Fibroblast of skin of scalp (primary cell): ENCODE measurements around the gene LBHD1.
"Not testable (repeated sequence)": the region's sequence is repeated elsewhere in the genome, so short reads cannot be mapped to it uniquely, and the experiment has no call there.

Experiments
- DNase-seq: peaks from one replicate; pipeline ENCODE4 v3.0.0-alpha.2; 2013

The LBHD1 gene

DNA sequence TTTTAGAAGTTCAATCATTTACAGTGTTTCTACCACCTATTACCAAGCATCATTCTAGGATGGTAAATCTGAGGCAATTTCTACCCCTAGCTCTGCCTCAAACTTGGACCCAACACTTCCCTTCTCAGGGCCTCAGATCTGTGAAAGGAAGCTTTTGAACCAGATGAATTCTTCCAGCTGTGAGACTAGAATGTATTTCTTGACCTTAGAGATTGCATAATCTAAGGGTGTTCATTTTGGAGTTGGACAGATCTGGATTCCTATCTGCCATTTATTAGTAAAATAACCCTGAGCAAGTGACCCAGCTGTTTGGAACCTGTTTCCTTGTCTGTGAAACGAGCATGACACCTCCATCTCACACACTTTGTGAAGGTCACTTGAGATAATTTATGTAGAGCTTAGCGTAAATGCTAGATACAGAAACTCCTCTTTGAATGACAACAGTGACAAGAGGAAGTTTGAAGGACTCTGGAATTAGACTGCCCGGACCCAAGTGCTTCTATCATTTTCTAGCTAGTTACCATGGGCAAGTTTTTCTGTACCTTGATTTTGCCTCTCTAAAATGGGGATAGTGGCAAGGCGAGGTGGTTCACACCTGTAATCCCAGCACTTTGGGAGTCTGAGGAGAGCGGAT is 15.2 kb downstream of the LBHD1 start:
- no peak for DNase-seq

DNA sequence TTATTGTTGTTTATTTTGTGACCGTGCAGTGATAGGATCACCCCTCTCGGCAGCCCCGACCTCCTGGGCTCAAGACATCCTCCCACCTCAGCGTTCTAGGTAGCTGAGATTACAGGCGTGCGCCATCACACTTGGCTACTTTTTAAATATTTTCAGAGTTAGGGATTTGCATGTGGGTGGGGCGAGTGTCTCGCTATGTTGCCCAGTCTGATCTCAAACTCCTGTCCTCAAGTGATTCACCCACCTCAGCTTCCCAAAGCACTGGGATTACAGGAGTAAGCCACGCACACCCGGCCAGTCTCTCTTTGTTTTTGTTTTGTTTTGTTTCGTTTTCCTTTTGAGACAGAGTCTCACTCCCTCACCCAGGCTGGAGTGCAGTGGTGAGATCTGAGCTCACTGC is 17.8 kb downstream of the LBHD1 start:
- no peak for DNase-seq

DNA sequence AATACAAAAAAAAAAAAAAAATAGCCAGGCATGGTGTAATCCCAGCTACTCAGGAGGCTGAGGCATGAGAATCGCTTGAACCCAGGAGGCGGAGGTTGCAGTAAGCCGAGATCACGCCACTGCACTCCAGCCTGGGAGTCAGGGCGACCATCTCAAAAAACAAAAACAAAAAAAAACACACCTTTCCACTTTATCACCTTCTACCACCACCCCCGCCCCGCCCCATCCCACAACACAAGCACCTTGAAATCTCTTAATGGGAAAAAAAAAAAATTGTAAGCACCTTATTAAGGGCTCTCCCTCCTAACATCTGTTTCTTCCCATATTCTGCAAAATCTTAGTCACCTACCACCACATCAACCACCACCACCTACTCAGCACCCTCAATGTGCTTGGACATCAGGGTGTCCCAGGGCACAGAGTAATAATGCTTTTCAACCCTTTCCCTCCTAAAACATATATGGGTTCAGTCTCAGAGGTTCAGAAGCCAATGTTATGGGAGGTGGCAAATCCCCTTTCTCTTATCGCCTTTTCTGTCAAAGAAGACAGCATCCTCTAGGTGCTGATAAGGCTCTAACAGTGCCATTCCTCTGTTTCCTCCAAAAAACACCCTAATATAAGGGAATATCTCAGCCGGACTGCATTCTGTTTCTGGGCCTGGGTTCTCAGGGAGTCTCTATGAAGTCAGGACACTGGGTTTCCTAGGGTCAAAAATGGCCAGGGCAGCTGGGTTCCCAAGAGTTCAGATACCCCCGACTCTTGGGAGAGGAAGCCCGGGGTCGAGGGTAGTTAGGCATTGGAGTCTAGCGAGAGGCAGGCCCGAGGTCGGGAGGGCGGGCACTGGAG is 19.7 kb downstream of the LBHD1 start:
- no peak for DNase-seq

DNA sequence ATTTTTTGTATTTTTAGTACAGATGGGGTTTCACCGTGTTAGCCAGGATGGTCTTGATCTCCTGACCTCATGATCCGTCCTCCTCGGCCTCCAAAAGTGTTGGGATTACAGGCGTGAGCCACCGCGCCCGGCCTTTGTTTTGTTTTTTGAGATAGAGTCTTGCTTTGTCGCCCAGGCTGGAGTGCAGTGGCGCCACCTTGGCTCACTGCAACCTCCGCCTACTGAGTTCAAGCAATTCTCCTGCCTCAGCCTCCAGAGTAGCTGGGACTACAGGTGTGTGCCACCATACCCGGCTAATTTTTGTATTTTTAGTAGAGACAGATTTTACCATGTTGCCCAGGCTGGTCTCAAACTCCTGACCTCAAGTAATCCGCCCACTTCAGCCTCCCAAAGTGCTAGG is 21.8 kb downstream of the LBHD1 start:
- not testable (repeated sequence) for DNase-seq

DNA sequence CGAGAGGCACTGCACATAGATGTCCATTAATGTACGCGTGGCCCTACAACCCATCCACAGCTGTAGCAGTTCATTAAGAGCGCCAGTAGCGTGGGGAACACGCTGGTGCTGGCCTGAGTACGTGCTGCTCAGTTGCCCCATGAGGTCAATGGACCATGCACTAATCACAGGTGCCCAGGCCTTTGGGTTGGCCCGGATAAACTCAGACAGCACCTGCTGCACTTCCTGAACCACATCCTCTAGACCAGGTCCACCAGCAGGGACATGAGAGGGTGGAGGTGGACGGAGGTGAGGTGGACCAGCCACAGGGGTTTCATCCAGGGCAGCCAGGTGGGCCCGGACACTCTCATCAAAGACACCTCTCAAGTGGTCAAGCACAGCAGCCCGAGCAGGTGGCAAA is 22.6 kb downstream of the LBHD1 start:
- DNase-seq, result no peak

DNA sequence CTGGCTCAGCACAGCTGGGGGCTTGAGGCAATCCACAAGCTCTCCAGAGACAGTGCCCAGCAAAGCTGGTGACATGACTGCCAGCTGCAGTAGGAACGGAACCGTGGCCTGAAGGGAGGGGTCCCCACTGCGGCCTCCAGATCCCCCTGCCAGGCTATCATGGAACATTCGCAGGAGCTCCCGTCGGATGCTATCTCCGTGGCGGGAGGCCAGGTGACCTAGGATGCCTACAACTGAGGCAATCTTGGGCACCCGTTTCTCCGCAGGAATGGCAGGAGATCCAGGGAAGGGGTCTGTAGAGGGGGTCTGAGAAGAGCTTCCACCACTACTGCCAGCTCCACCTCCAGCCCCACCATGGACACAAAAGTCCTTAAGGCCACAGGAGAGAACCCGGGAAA is 23.1 kb downstream of the LBHD1 start:
- DNase-seq, result no peak

DNA sequence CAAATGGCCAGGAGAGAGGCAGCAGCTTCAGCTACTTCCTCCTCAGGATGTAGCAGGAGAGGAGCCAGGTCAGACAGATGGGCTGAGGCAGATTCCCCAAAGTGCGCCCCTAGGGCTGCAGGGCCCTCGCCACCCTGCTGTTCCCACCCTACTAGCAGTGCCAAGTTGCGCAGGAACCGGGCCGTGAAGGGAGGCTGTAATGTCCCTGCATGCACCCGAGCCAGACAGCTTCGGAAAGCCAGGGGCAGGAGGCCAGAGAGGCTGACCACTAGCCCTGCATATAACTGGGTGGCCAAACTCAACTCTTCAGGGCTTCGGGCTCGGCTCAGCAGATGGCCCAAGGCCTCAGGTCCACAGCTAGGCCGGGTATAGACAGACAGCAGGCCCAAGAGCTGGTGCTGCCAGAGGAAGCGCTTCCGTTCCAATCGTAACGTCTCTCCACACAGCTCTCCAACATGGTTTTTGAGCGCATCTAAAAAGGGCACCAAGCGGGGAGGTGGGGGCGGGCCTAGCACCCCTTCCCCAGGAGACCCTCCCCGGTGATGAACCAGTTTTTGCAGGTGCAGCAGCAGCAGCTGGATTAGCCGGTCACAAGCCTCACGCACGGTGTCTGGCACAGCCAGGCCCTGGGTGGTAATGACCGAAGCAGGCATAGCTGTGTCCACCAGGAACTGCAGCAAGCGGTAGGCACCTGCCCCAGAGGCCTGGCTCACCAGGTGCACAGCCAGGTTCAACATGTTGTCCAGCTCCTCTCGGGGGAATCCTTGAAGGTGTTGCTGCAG is 23.7 kb downstream of the LBHD1 start:
- no peak for DNase-seq

DNA sequence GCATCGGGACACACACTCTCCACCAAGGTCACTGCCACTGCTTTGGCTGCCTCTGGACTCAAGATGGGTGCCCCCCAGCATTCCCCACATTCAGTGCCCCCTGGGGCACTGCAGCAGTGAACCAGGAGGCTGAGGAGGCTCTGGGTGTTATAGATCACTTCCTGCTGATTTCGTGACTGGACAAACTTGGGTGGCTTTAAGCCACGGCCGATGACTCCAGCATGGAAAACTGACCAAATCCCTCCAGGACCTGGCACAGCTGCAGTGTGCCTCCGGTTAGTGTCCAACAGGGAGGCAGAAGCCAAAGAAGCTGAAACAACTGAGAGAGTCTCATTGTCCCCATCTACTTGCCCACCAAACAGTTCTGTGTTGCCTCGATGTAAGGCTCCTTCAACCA is 24.5 kb downstream of the LBHD1 start:
- DNase-seq, result no peak

DNA sequence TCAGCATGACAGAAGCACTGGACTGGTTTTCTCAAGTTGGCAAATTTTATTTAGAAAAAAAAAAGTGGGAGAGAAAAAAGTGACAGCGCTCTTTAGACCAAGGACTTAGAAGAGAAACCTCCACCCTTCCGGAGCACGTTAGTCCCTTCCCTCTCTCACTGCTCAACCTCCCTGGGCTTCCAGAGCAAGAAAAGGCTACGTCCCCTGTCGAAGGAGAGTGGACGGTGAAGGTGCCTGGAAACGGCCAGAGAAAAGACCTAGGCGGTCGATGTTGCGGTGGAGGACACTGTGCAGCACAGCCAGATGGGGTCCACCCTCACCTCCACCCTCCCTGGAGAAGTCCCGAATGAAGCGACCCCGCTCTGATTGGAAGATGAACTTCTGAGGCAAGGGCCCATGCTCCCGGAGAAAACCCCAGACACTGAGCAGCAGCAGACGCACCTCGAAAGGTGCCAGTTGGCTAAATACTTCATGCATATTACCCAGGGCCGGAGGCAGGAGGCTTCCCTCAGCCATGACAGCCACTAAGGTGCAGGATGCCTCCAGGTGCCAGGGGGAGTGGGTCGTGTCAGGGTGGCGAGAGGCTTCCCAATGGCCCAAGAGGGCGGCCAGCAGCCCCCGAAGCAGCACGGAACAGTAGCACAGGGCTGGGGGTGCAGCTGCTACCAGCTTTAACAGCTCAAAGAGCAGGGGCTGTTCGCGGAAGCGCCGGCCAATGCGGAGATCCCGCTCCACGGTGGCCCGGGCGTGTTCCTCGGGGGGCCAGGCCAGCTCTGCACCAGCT is 25.1 kb downstream of the LBHD1 start:
- no peak for DNase-seq

DNA sequence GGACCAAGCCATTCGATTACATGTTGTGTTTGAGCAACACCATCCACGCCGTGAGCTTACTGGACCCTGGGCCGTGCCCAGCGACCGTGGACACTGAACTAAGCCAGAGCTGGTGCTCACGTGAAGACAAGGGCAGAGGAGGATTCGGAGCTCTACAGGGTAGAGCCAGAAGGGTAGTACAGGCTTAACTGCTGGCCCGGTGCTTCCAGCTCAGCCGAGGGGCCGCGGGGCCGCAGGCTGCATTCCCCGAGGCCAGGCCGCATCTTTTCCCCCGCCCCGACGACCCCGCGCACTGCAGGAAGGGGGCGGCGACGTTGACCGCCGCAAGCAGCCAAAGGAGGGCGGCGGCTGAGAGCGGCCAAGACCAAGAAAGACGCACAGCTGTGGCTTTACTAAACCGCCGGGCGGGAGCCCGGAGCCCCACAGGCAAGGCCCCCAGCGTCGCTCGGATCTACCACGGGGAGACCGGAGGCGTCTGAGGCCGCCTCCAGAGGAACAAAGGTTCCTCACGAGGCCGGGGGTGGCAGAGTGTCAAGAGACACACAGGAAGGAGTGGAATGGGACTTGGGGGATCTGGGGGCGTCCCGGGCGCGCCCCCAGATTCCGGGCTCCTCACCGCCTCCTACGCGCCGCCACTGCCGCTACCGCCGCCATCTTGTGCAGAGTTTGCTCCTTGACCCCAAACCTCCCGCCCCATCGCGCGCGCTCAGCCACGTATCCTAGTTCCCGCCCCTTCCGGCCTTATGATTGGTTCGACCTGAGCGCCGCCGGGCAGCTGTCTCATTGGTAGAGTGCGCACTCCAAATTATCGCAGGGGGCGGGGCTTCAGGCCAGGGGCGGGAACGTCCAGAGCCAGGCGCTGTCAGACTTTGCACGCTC is 25.9 kb downstream of the LBHD1 start, which contains the start of gene GANAB:
TSS of gene GANAB (minus strand) at position 668 of the 879 bp plus-strand sequence. CDS start at position 654, 14 bp downstream.
- peak; percentile 98 for DNase-seq

DNA sequence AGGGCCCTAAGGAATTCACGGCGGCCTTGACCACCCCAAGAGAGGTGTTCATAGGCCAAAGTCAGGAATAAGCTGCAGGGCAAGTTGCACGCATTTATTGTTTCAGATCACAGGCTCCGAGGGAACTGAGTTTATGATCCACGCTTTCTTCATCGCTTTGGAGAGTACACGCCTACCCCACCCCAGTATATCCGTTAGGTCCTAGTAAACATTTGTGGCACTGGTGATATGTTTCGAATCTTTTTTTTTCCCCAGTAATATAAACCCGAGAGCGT is 26.5 kb downstream of the LBHD1 start:
- no peak for DNase-seq

DNA sequence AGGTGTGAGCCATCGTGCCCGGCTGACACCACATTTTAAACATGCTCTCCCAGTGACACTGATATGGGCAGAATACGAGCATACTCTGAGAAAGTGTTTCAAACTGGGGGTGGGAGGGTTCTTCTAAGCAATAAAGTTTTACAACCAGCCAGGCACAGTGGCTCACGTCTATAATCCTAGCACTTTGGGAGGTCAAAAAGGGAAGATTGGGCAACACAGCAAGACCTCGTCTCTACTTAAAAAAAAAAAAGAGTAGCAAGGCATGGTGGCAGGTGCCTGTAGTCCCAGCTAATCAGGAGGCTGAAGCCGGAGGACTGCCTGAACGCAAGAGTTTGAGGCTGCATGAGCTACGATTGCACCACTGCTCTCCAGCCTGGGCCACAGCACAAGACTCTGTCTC is 27.8 kb downstream of the LBHD1 start:
- no peak for DNase-seq

DNA sequence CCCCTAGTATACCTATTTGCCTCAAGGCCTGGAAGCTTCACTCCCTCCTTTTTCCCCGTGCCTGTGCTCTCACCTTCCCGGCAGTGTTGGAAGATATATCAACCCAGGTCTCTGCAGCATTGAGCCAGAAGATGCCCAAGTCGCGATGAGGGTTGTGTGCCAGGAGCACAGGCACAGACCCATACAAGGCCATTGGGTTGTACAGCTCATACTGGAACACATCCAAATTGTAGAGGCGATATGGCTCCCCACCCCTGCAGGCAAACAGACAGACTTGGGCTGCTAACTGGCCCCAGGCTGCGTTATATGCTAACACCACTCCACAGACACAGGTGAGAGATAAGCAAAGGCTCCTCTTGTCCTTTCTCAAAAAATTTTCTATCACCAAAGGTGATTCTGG is 39.6 kb downstream of the LBHD1 start:
- no peak for DNase-seq

DNA sequence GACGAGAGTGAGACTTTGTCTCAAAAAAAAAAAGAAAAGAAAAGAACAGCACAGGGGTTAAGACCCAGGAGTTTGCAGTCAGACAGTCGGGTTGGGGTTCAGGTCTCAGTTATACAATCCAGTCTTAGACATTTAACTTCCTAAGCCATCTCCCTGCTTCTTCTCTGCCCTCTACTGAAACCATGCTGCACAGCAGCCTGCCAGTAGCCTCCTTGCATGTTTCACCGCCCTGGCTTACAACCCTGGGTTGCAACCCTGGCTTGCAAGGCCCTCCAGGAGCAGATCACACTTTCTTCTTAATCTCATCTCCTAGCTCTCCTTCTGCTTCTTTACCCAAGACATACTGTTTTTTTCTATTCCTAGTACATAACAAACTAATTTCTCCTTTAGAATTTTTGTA is 44.4 kb downstream of the LBHD1 start:
- no peak for DNase-seq

DNA sequence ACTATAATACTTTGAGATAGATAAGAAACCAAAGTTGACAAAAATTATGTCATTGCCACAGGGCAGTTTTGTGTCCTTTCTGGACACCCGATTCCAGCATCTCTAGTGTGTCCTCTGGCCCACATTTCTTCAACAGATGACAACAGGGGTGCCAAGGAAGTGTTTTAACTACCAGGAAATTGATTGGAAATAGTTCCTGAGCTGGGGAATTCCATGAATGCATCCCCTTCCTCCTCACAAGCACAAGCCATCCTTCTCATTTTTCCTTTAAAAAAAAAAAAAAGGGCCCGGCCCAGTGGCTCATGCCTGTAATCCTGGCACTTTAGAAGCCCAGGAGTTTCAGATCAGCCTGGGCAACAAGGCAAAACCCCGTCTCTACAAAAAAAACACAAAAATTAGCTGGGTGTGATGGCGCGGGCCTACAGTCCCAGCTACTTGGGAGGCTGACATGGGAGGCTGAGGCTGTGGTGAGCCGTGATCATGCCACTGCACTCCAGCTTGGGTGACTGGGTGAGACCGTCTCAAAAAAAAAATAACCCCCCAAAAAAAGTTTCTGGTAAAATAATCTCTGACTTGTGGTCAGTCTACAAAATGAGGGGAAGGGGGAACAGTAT is 49.5 kb downstream of the LBHD1 start:
- no peak for DNase-seq

DNA sequence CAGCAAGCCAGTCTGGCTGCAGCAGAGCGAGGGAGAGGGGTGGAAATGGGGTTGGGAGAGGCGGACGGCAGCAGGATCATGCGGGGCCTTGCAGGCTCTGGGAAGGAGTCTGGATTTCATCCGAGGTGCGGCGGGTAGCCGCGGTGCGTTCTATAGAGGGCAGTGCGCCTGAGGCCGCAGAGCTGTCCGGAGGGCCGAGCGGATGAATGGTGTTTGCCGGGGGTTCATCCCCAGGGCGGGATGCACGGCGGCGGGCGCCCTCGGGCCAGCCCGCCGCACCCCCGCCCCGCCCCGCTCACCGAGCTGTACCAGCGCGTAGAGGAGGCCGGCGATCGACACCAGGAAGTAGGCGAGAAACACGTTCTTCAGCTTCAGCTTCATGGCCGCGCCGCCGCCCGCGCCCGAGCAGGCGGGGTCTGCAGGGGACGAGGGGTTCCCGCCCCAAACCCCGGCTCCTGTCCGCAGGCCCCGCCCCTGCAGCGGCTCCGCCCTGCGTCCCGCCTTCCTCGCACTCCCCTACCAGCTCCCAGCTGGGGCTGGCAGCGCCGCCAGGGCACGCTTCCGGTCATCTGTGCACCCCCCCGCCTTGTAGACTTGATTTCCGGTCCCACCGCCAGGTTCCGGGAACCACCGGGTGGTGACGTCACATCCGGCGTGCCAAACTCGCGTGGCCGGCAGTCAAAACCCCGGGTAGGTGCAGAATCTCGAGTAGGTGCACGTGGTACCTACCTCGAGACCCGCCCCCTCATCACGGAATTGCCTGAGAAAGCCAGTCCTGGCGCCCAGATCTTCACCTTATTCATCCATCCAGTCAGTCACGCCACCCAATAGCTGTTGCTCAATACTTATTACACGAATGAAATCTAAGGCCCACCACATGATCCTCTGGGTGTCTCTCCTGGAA is 50.2 kb downstream of the LBHD1 start, which contains the start of gene B3GAT3:
TSS of gene B3GAT3 (minus strand) at position 420 of the 904 bp plus-strand sequence. CDS start at position 381, 39 bp downstream.
- DNase-seq, result peak; percentile 98

DNA sequence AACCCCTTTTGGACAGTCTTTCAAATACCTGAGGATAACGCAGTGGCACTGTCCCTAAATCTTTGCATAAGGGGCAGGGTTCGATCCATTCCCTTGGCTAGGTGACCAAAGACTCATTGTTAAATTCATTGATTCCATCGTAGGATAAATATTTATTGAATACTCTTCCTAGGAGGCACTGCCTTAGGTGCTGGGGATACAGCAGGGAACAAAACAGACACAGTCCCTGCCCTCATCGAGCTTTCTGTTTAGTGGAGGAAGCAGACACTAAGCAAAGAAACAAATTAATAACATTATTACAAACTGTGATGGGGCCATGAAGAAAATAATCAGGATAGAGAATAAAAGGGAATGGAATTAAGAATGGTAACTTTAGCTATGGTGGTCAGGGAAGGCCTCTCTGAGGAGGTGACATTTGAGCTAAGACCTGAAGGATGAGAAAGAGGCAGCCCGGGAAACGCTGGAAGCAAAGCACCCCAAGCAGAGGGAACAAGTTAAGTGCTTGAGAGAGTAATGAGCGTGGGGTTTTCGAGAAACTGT is 51.0 kb downstream of the LBHD1 start:
- DNase-seq, result no peak

DNA sequence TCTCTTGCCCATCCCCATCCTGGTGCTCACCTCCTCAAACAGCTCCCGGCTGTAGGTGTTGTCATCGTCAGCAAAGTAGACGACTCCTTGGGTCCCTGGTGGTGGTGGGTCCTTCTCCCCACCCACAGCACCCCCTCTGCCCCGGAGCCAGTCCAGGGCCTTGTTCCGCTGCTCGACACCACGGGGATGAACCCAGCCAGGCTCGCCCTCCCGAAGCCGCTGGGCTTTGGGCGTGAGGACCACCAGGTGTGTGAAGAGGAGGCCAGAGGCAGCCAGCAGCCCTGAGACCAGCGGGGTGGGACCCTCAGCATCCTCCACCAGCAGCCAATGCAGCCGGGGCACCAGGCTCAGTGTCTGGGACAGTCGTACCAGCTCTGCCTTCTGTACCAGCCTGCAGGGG is 55.1 kb downstream of the LBHD1 start:
- DNase-seq, result not testable (repeated sequence)

DNA sequence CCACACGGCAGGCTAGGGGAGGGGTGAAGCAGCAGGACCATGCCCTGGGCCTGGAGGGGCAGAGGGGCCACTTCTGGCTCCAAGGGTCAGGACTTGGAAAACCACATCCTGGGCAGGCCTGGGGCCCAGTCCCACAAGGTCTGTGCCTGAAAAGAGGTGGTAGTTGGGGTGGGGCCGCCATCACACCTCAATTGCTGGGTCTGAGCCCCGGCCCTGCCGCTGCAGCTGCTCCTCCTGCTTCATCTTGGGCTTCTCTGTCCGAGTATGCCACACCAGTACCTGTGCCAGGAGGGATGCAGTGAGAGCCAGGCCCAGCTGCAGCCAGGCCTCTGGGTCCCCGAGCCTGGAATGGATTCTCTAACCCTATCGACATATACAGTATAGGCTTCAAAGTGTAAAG is 56.5 kb downstream of the LBHD1 start:
- no peak for DNase-seq

DNA sequence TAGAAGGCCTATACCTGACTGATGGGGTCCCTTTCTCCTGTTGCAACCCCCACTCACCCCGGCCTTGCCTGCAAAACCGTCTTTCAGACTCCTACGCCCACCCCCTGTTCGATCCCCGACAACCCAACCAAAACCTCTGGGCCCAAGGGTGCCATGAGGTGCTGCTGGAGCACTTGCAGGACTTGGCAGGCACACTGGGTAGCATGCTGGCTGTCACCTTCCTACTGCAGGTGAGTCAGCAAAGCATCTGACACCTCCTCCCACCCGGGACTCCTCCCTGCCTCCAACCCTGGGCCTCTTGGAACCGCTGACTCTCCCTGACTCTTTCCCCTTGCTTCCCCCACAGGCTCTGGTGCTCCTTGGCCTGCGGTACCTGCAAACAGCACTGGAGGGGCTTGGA is 57.8 kb downstream of the LBHD1 start:
- no peak for DNase-seq
